CD4-positive, alpha-beta T cell treated with Interleukin-2 at 100 ng/mL for 4 hours (primary cell): ENCODE measurements around the gene SMC1B.
"Not testable (repeated sequence)": the region's sequence is repeated elsewhere in the genome, so short reads cannot be mapped to it uniquely, and the experiment has no call there.

Source experiments
- DNase-seq: peaks from one replicate; pipeline ENCODE4 v3.0.0-alpha.2; 2020; ENCODE audit warnings: low spot score

The SMC1B gene

GRCh38 chr22:45349916-45350315 lies 63.5 kb downstream of the SMC1B start:
- DNase-seq, result no peak

GRCh38 chr22:45344334-45344733 lies 69.1 kb downstream of the SMC1B start:
- no peak for DNase-seq

- DNase-seq, result no peak
Measured at GRCh38 chr22:45343143-45343542, 70.3 kb downstream of the SMC1B start.

- DNase-seq, result peak; percentile 36
Measured at GRCh38 chr22:45341498-45341897, 71.9 kb downstream of the SMC1B start.

- DNase-seq, result no peak
Measured at GRCh38 chr22:45340323-45340722, 73.1 kb downstream of the SMC1B start.

GRCh38 chr22:45338795-45339194 lies 74.6 kb downstream of the SMC1B start:
- DNase-seq, result no peak

- DNase-seq, result no peak
Measured at GRCh38 chr22:45337536-45337935, 75.9 kb downstream of the SMC1B start.

GRCh38 chr22:45336971-45337431 lies 76.4 kb downstream of the SMC1B start:
- no peak for DNase-seq

GRCh38 chr22:45335854-45336522 lies 77.4 kb downstream of the SMC1B start:
- no peak for DNase-seq

GRCh38 chr22:45335021-45335818 lies 78.2 kb downstream of the SMC1B start:
- DNase-seq, result no peak

GRCh38 chr22:45334528-45334927 lies 78.9 kb downstream of the SMC1B start:
- DNase-seq, result no peak

GRCh38 chr22:45334068-45334467 lies 79.3 kb downstream of the SMC1B start:
- no peak for DNase-seq

GRCh38 chr22:45332001-45332400 lies 81.4 kb downstream of the SMC1B start:
- no peak for DNase-seq

- DNase-seq, result no peak
Measured at GRCh38 chr22:45331486-45331885, 81.9 kb downstream of the SMC1B start.

GRCh38 chr22:45330548-45330947 lies 82.9 kb downstream of the SMC1B start:
- no peak for DNase-seq

GRCh38 chr22:45329530-45329936 lies 83.9 kb downstream of the SMC1B start:
- DNase-seq, result no peak

GRCh38 chr22:45328822-45329529 lies 84.4 kb downstream of the SMC1B start:
- DNase-seq, result no peak

GRCh38 chr22:45328261-45328660 lies 85.1 kb downstream of the SMC1B start:
- not testable (repeated sequence) for DNase-seq

- no peak for DNase-seq
Measured at GRCh38 chr22:45324311-45324711, 89.1 kb downstream of the SMC1B start.

- no peak for DNase-seq
Measured at GRCh38 chr22:45323695-45324094, 89.7 kb downstream of the SMC1B start.

- no peak for DNase-seq
Measured at GRCh38 chr22:45322873-45323525, 90.4 kb downstream of the SMC1B start.

GRCh38 chr22:45321827-45322226 lies 91.6 kb downstream of the SMC1B start:
- no peak for DNase-seq
